Heart right ventricle (tissue), 16 donors: ENCODE results near the gene ANK3. TPM values are rescaled to one million over a fixed set of nuclear protein-coding genes. Genes with fewer than 3 reads are reported as not detected.

ENCODE experiments used
- ATAC-seq, 8 donors: fragments of 200-7000 bp; cut with Tn5 transposase; one replicate each; pipeline ENCODE4 v1.9.1; 2020; ENCODE audit warnings: mild to moderate bottlenecking in 8 of 8, moderate library complexity in 8 of 8, moderate number of reproducible peaks in 1 of 8
- DNase-seq, 2 donors: peaks; one replicate each; pipeline ENCODE4 v3.0.0-alpha.2; 2020
- H3K27ac ChIP-seq, 10 donors: fragments of 200-600 bp; sonication (generic) in 2 of 10; one replicate each; pipeline versions ENCODE4 v1.5.0 to v1.8.0; 2020 to 2022; ENCODE audit warnings: mild to moderate bottlenecking in 3 of 10
- H3K27me3 ChIP-seq, 7 donors: fragments of 200-600 bp; one replicate each; pipeline ENCODE4 v1.8.0; 2021 to 2022; ENCODE audit warnings: mild to moderate bottlenecking in 2 of 7
- H3K36me3 ChIP-seq, 9 donors: fragments of 200-600 bp; sonication (generic) in 1 of 9; one replicate each; pipeline versions ENCODE4 v1.5.0 to v1.8.0; 2020 to 2022; ENCODE audit warnings: mild to moderate bottlenecking in 2 of 9
- H3K4me1 ChIP-seq, 9 donors: fragments of 200-600 bp; sonication (generic) in 1 of 9; one replicate each; pipeline versions ENCODE4 v1.5.0 to v1.8.0; 2020 to 2022; ENCODE audit warnings: mild to moderate bottlenecking in 4 of 9
- H3K4me3 ChIP-seq, 10 donors: fragments of 200-600 bp; sonication (generic) in 2 of 10; one replicate each; pipeline versions ENCODE4 v1.5.0 to v1.8.0; 2020 to 2022; ENCODE audit warnings: mild to moderate bottlenecking in 7 of 10, moderate library complexity in 2 of 10
- H3K9me3 ChIP-seq, 11 donors: fragments of 200-600 bp in 10 of 11; sonication (generic) in 2 of 11; one replicate each; pipeline versions ENCODE4 v1.5.0 to v1.8.0; 2013 to 2022; ENCODE audit warnings: mild to moderate bottlenecking in 2 of 11, control low read depth in 1 of 11, moderate library complexity in 1 of 11
- CTCF ChIP-seq, 9 donors: fragments of 200-600 bp; sonication (generic) in 2 of 9; IDR thresholded peaks; one replicate each; pipeline versions ENCODE4 v1.5.0 to v1.8.0; 2021 to 2022; ENCODE audit warnings: antibody characterized with exemption in 9 of 9, mild to moderate bottlenecking in 5 of 9, moderate library complexity in 1 of 9
- WGBS, 2 donors: extraction: QIAGEN DNeasy Blood & Tissue Kit; methylation state at CpG; one replicate each; pipeline ENCODE4 v1.1.7; 2013; ENCODE audit warnings: inconsistent platforms in 1 of 2; 5-methylcytosine and 5-hydroxymethylcytosine counted together
- intact Hi-C, 10 donors: fragments of 100-400 bp; cut with DNase I; formaldehyde crosslinking; loops; one replicate each; pipeline versions ENCODE4 v1.11.1 to v1.14.2; 2022
- polyA plus RNA-seq, 2 donors: library from polyadenylated mRNA; stranded (reverse); fragments of 200-250 nt; gene quantifications; one replicate each; pipeline ENCODE4 v1.2.3, GENCODE V29; 2013
- total RNA-seq, 10 donors: library from RNA; stranded (reverse); fragmentation: NEBNext Ultra II Directional in 3 of 10; extraction: Animal tissue kit (Norgen Biotek cat#: 25700) in 3 of 10; gene quantifications; one replicate each; pipeline versions ENCODE4 v1.2.1 to v1.2.4, GENCODE V29; 2021 to 2023
- donor health status: Arrhythmogenic right ventricular cardiomyopathy.
- donor health status: ischemic (EF 13 %, LVEDD 7.1; RV severe dilation, severe dysfunction).
- donor health status: healthy with polysubstance abuse.
- donor health status: DM: no; HTN: yes; CAD: no.
- donor health status: DM: no; HTN: no; CAD: no.
- donor health status: ischemic (EF 25% LVEDD 6.9; RV normal size, moderate dysfunction).
- donor health status: ischemic (EF 25% LVEDD 5.7; RV mildly dilated, moderate dysfunction).
- donor health status: healthy.
- donor health status: DM: yes; HTN: yes; CAD: no.
- donor health status: Ischemic cardiomyopathy.
- donor health status: ischemic (EF 35%, LVEDD 5.7; RV mildly dilated, moderate dysfunction).
- donor health status: nonischemic (EF 11% LVEDD 7.7; RV severe dilation, severe dysfunction).
- donor health status: DM: yes; HTN: yes; CAD: no.
- donor health status: PGD.
- donor health status: ischemic (EF 29% LVEDD 5.4; RV normal size, mild dysfunction).
- donor health status: nonischemic (EF 23%, LVEDD 6.1; RV moderate dilation, normal function).

The ANK3 gene
- total and polyA plus RNA-seq, 12 donors: 34.4 to 287 (median 245) TPM

- Histone ChIP-seq H3K36me3 (no peaks in the 10 kb centered on the region), H3K27ac (no peak overlapping the region), H3K4me1 (peaks cover 0 to 22% (median 17%) of the 10 kb centered on the region in 9 donors), H3K9me3 (no peaks in the 10 kb centered on the region), H3K27me3 (no peaks in the 10 kb centered on the region), H3K4me3 (no peak overlapping the region)
- intact Hi-C loops: loop anchor here in 1 of 10 donors (10.0 kb wide), 1 partner anchor 119 kb away; no protein-coding TSS in a partner anchor
- no peak for ATAC-seq
- no peak for DNase-seq
- TF ChIP-seq CTCF (IDR thresholded peaks at IDR 0.05): no peak
- 81 to 83% methylated on average over 1 of the region's 1 CpG for WGBS, 2 donors
Observed at GRCh38 chr10:60423920-60424319, 34.2 kb upstream of the ANK3 start.

GRCh38 chr10:60422809-60423208 lies 33.1 kb upstream of the ANK3 start:
- intact Hi-C loops: loop anchor here in 1 of 10 donors (10.0 kb wide), 1 partner anchor 118 kb away; no protein-coding TSS in a partner anchor
- TF ChIP-seq CTCF (IDR thresholded peaks at IDR 0.05): no peak
- Histone ChIP-seq H3K36me3 (no peaks in the 10 kb centered on the region), H3K4me1 (peaks cover 0 to 16% (median 8%) of the 10 kb centered on the region in 9 donors), H3K9me3 (no peaks in the 10 kb centered on the region), H3K27ac (no peak overlapping the region), H3K4me3 (no peak overlapping the region), H3K27me3 (no peaks in the 10 kb centered on the region)
- WGBS, 2 donors: 84 to 91% methylated on average over 5 of the region's 5 CpGs
- no peak for DNase-seq
- ATAC-seq: no peak

GRCh38 chr10:60420991-60421894 lies 31.6 kb upstream of the ANK3 start:
- Histone ChIP-seq H3K4me1 (peaks cover 0 to 4% (median 0%) of the 10 kb centered on the region in 9 donors), H3K27me3 (no peaks in the 10 kb centered on the region), H3K9me3 (no peaks in the 10 kb centered on the region), H3K27ac (no peak overlapping the region), H3K36me3 (no peaks in the 10 kb centered on the region), H3K4me3 (no peak overlapping the region)
- DNase-seq (no peak), ATAC-seq (no peak)
- WGBS, 2 donors: 68 to 78% methylated on average over 5 of the region's 5 CpGs
- no peak for TF ChIP-seq CTCF (IDR thresholded peaks at IDR 0.05)
- intact Hi-C loops: loop anchor here in 1 of 10 donors (10.0 kb wide), 1 partner anchor 116 kb away; no protein-coding TSS in a partner anchor

- no peaks in the 10 kb centered on the region for H3K9me3 ChIP-seq
- H3K27me3 ChIP-seq: no peaks in the 10 kb centered on the region
- intact Hi-C loops: loop anchor here in 1 of 10 donors (10.0 kb wide), 1 partner anchor 204 kb away; no protein-coding TSS in a partner anchor
- DNase-seq (no peak), ATAC-seq (no peak)
- no peaks in the 10 kb centered on the region for H3K36me3 ChIP-seq
- H3K4me3 ChIP-seq: no peak overlapping the region
- H3K4me1 ChIP-seq: no peaks in the 10 kb centered on the region
- no peak for TF ChIP-seq CTCF (IDR thresholded peaks at IDR 0.05)
- no peak overlapping the region for H3K27ac ChIP-seq
Observed at GRCh38 chr10:60419249-60419648, 29.6 kb upstream of the ANK3 start.
